A549 treated with AZD9567 at 1 μM for 4 hours (cell line): ENCODE measurements around the gene SLC39A12. TPM values are rescaled to one million over a fixed set of nuclear protein-coding genes. Genes with fewer than 3 reads are reported as not detected.

Source experiments
- total RNA-seq: library from RNA; stranded (reverse); fragments of 200-300 nt; extraction: Qiagen RNA extraction; gene quantifications from 5 replicates; pipeline ENCODE4 v1.2.3, GENCODE V29; 2022; ENCODE audit not compliant: insufficient read depth

The SLC39A12 gene
- total RNA-seq: not detected in 5 replicates

GRCh38 chr10:17951868-17952371 lies at the start of gene SLC39A12:
Gene SLC39A12 (plus strand): TSS chr10:17951918. CDS start chr10:17953277, 1,359 bp downstream.

Other genes with a start within 250 kb of the SLC39A12 start
- gene TMEM236, start 199.7 kb upstream of the SLC39A12 start, total RNA-seq: 0.03 to 0.69 TPM (median 0.05 TPM) in 5 replicates
- 0.01 to 0.04 TPM (median 0.02 TPM) in 4 of 5 replicates, not detected in the other for gene MRC1, start 142.6 kb upstream of the SLC39A12 start, total RNA-seq
- not detected in 5 replicates for gene CACNB2, start 188.5 kb downstream of the SLC39A12 start, total RNA-seq